Spleen (tissue), 11 donors: ENCODE data around the gene RASA3. TPM values are rescaled to one million over a fixed set of nuclear protein-coding genes. Genes with fewer than 3 reads are reported as not detected.
A peak's percentile ranks its signal among the peaks of the same experiment; 100 is the strongest.

ENCODE experiments used
- DNase-seq: peaks from one replicate; pipeline ENCODE4 v3.0.0-alpha.2; 2020
- H3K27ac ChIP-seq, 8 donors: fragments of 200-600 bp; sonication (generic) in 7 of 8; 1 replicate in 4 of 8; 2 replicates in 4 of 8; pipeline versions ENCODE4 v1.5.0 to v1.8.0; 2016 to 2021; ENCODE audit warnings: inconsistent platforms in 4 of 8, mild to moderate bottlenecking in 4 of 8, moderate library complexity in 1 of 8
- H3K27me3 ChIP-seq, 7 donors: fragments of 200-600 bp; sonication (generic) in 6 of 7; replicated peaks in 1 of 7; 1 replicate in 4 of 7; 2 replicates in 3 of 7; pipeline versions ENCODE4 v1.5.0 to v1.8.0; 2016 to 2021; ENCODE audit warnings: inconsistent platforms in 3 of 7, mild to moderate bottlenecking in 1 of 7
- H3K36me3 ChIP-seq, 6 donors: fragments of 200-600 bp; sonication (generic) in 5 of 6; 1 replicate in 4 of 6; 2 replicates in 2 of 6; pipeline versions ENCODE4 v1.5.0 to v1.8.0; 2016 to 2021; ENCODE audit warnings: inconsistent platforms in 2 of 6
- H3K4me1 ChIP-seq, 6 donors: fragments of 200-600 bp; sonication (generic) in 5 of 6; 1 replicate in 3 of 6; 2 replicates in 3 of 6; pipeline versions ENCODE4 v1.5.0 to v1.8.0; 2016 to 2021; ENCODE audit warnings: inconsistent platforms in 3 of 6
- H3K4me3 ChIP-seq, 8 donors: fragments of 200-600 bp; sonication (generic) in 7 of 8; 1 replicate in 4 of 8; 2 replicates in 4 of 8; pipeline versions ENCODE4 v1.5.0 to v1.8.0; 2016 to 2021; ENCODE audit warnings: inconsistent platforms in 4 of 8, mild to moderate bottlenecking in 4 of 8, moderate library complexity in 2 of 8
- H3K9me3 ChIP-seq, 8 donors: fragments of 200-600 bp; sonication (generic) in 7 of 8; 1 replicate in 4 of 8; 2 replicates in 4 of 8; pipeline versions ENCODE4 v1.5.0 to v1.8.0; 2016 to 2021; ENCODE audit warnings: inconsistent platforms in 4 of 8
- CTCF ChIP-seq, 11 experiments: fragments of 200-600 bp in 7 of 11; fragments of 450-650 bp in 4 of 11; sonication (generic) in 4 of 11; IDR thresholded peaks in 8 of 11; conservative IDR thresholded peaks in 3 of 11; 1 replicate in 7 of 11; 2 replicates in 4 of 11; pipeline versions ENCODE4 v1.4.0 to v1.8.0; 2016 to 2021; ENCODE audit warnings: antibody characterized with exemption in 11 of 11, inconsistent platforms in 4 of 11, mild to moderate bottlenecking in 1 of 11
- POLR2A ChIP-seq, 3 donors: fragments of 450-650 bp; IDR thresholded peaks; one replicate each; pipeline ENCODE4 v1.5.1; 2017; ENCODE audit warnings: antibody characterized with exemption in 3 of 3, mild to moderate bottlenecking in 1 of 3
- POLR2AphosphoS5 ChIP-seq, 3 donors: sonication (generic); formaldehyde crosslinking; IDR thresholded peaks; one replicate each; pipeline ENCODE4 v1.5.1; 2017; ENCODE audit warnings: antibody characterized with exemption in 3 of 3
- WGBS, 5 donors: extraction: QIAGEN DNeasy Blood & Tissue Kit in 3 of 5; methylation state at CpG; one replicate each; pipeline versions ENCODE4 v1.1.5 to v1.1.7; 2013 to 2018; 5-methylcytosine and 5-hydroxymethylcytosine counted together
- intact Hi-C: fragments of 100-400 bp; cut with DNase I; formaldehyde crosslinking; loops from one replicate; pipeline ENCODE4 v1.15.0; 2023; ENCODE audit warnings: low total_unique reads
- polyA plus RNA-seq, 3 donors: library from polyadenylated mRNA; stranded (reverse); fragments of 200-250 nt; gene quantifications; one replicate each; pipeline ENCODE4 v1.2.1, GENCODE V29; 2013
- total RNA-seq, 7 donors: library from RNA; depleted of rRNA in 3 of 7; stranded (reverse); fragments of >200 nt in 3 of 7; fragmentation: NEBNext Ultra II Directional in 4 of 7; extraction: Animal tissue kit (Norgen Biotek cat#: 25700) in 4 of 7; gene quantifications; one replicate each; pipeline versions ENCODE4 v1.1.0 to v1.2.1, GENCODE V29; 2016 to 2021
- donor health status: healthy with polysubstance abuse.
- donor health status: DM: no; HTN: no; CAD: no; lungs with moderate emphysema.
- donor health status: DM: no; HTN: no; CAD: no.
- donor health status: Bipolar disorder and iron deficiency.
- donor health status: healthy.
- donor health status: DM: no; HTN: no; CAD: no.
- donor health status: DM: yes; HTN: yes; CAD: no.

RASA3 gene
- total and polyA plus RNA-seq, 10 donors = 11.7 to 52.8 (median 47.7) TPM

GRCh38 chr13:113937527-113938180, 194.8 kb downstream of the RASA3 start:
- no peak overlapping the region for H3K27ac ChIP-seq
- H3K4me1 ChIP-seq = peaks cover 0 to 16% (median 0%) of the 10 kb centered on the region in 6 donors
- no peaks in the 10 kb centered on the region for H3K36me3 ChIP-seq
- no peak overlapping the region for H3K4me3 ChIP-seq
- H3K27me3 ChIP-seq = peaks cover 0 to 43% (median 0%) of the 10 kb centered on the region in 7 donors
- intact Hi-C loops = no loop called here
- peak; percentile 32 for DNase-seq
- TF ChIP-seq CTCF (IDR thresholded peaks at IDR 0.05 in 8 of 11, conservative IDR thresholded peaks at IDR 0.05 in 3 of 11) = no peak
- TF ChIP-seq POLR2AphosphoS5 (IDR thresholded peaks at IDR 0.05) = no peak
- no peak for TF ChIP-seq POLR2A (IDR thresholded peaks at IDR 0.05)
- H3K9me3 ChIP-seq = no peaks in the 10 kb centered on the region
- WGBS, 5 donors = 81 to 87% (median 84%) methylated on average over 20 of the region's 20 CpGs

- intact Hi-C loops = no loop called here
- peak; percentile 36 for DNase-seq
- 84 to 94% (median 89%) methylated on average over 12 of the region's 12 CpGs for WGBS, 5 donors
Measured at GRCh38 chr13:113937073-113937472, 195.3 kb downstream of the RASA3 start.

GRCh38 chr13:113936166-113936965, 196.1 kb downstream of the RASA3 start:
- H3K27me3 ChIP-seq = peaks cover 0 to 49% (median 0%) of the 10 kb centered on the region in 7 donors
- 64 to 78% (median 74%) methylated on average over 25 of the region's 25 CpGs for WGBS, 5 donors
- peak; percentile 56 for DNase-seq
- intact Hi-C loops = no loop called here
- TF ChIP-seq POLR2A (IDR thresholded peaks at IDR 0.05) = no peak
- TF ChIP-seq POLR2AphosphoS5 (IDR thresholded peaks at IDR 0.05) = no peak
- TF ChIP-seq CTCF (IDR thresholded peaks at IDR 0.05 in 8 of 11, conservative IDR thresholded peaks at IDR 0.05 in 3 of 11) = no peak
- H3K9me3 ChIP-seq = no peaks in the 10 kb centered on the region
- no peak overlapping the region for H3K27ac ChIP-seq
- H3K36me3 ChIP-seq = no peaks in the 10 kb centered on the region
- no peak overlapping the region for H3K4me3 ChIP-seq
- H3K4me1 ChIP-seq = peaks cover 0 to 16% (median 0%) of the 10 kb centered on the region in 6 donors

More at GRCh38 chr13:113937073-113937472, 195.3 kb downstream of the RASA3 start:
- Histone ChIP-seq H3K4me1 (peaks cover 0 to 16% (median 0%) of the 10 kb centered on the region in 6 donors), H3K27ac (no peak overlapping the region), H3K27me3 (peaks cover 0 to 45% (median 0%) of the 10 kb centered on the region in 7 donors), H3K4me3 (no peak overlapping the region), H3K36me3 (no peaks in the 10 kb centered on the region), H3K9me3 (no peaks in the 10 kb centered on the region)
- TF ChIP-seq POLR2AphosphoS5 (IDR thresholded peaks at IDR 0.05) (no peak), POLR2A (IDR thresholded peaks at IDR 0.05) (no peak), CTCF (IDR thresholded peaks at IDR 0.05 in 8 of 11, conservative IDR thresholded peaks at IDR 0.05 in 3 of 11) (no peak)
